Measurements from ENCODE around the gene SH3BGR.

The SH3BGR gene

GRCh38 chr21:39523915-39524314 is 72.1 kb downstream of the SH3BGR start:
- Histone ChIP-seq H3K27me3 (ENCODE audit: control insufficient read depth, insufficient read depth, low read length) (no peaks in the 10 kb centered on the region), H3K9ac (ENCODE audit: low read length) (no peak overlapping the region), H3K4me3 (ENCODE audit: low read length) (no peak overlapping the region), H3K9me3 (ENCODE audit: control insufficient read depth, low read length) (no peaks in the 10 kb centered on the region), H3K36me3 (ENCODE audit: control insufficient read depth, insufficient read depth, low read length) (no peaks in the 10 kb centered on the region), H3K4me1 (ENCODE audit: control insufficient read depth, insufficient read depth, low read length) (peaks cover 49% of the 10 kb centered on the region)

GRCh38 chr21:39525129-39525528 is 73.4 kb downstream of the SH3BGR start:
- Histone ChIP-seq H3K36me3 (ENCODE audit: control insufficient read depth, insufficient read depth, low read length) (no peaks in the 10 kb centered on the region), H3K9ac (ENCODE audit: low read length) (no peak overlapping the region), H3K27me3 (ENCODE audit: control insufficient read depth, insufficient read depth, low read length) (no peaks in the 10 kb centered on the region), H3K4me1 (ENCODE audit: control insufficient read depth, insufficient read depth, low read length) (peaks cover 42% of the 10 kb centered on the region), H3K4me3 (ENCODE audit: low read length) (no peak overlapping the region), H3K9me3 (ENCODE audit: control insufficient read depth, low read length) (no peaks in the 10 kb centered on the region)

- no peak overlapping the region for H3K9ac ChIP-seq (ENCODE audit: low read length)
- H3K9me3 ChIP-seq (ENCODE audit: control insufficient read depth, low read length): no peaks in the 10 kb centered on the region
- no peak overlapping the region for H3K4me3 ChIP-seq (ENCODE audit: low read length)
- no peaks in the 10 kb centered on the region for H3K27me3 ChIP-seq (ENCODE audit: control insufficient read depth, insufficient read depth, low read length)
- peaks cover 42% of the 10 kb centered on the region for H3K4me1 ChIP-seq (ENCODE audit: control insufficient read depth, insufficient read depth, low read length)
- H3K36me3 ChIP-seq (ENCODE audit: control insufficient read depth, insufficient read depth, low read length): no peaks in the 10 kb centered on the region
These were observed 73.8 kb downstream of the SH3BGR start for GRCh38 chr21:39525601-39526000.

- no peak overlapping the region for H3K9ac ChIP-seq (ENCODE audit: low read length)
- no peaks in the 10 kb centered on the region for H3K9me3 ChIP-seq (ENCODE audit: control insufficient read depth, low read length)
- peaks cover 45% of the 10 kb centered on the region for H3K4me1 ChIP-seq (ENCODE audit: control insufficient read depth, insufficient read depth, low read length)
- no peaks in the 10 kb centered on the region for H3K27me3 ChIP-seq (ENCODE audit: control insufficient read depth, insufficient read depth, low read length)
- no peak overlapping the region for H3K4me3 ChIP-seq (ENCODE audit: low read length)
- H3K36me3 ChIP-seq (ENCODE audit: control insufficient read depth, insufficient read depth, low read length): no peaks in the 10 kb centered on the region
These were observed 75.4 kb downstream of the SH3BGR start for GRCh38 chr21:39527067-39527595.

- no peaks in the 10 kb centered on the region for H3K36me3 ChIP-seq (ENCODE audit: control insufficient read depth, insufficient read depth, low read length)
- H3K9me3 ChIP-seq (ENCODE audit: control insufficient read depth, low read length): no peaks in the 10 kb centered on the region
- no peak overlapping the region for H3K4me3 ChIP-seq (ENCODE audit: low read length)
- H3K27me3 ChIP-seq (ENCODE audit: control insufficient read depth, insufficient read depth, low read length): no peaks in the 10 kb centered on the region
- H3K4me1 ChIP-seq (ENCODE audit: control insufficient read depth, insufficient read depth, low read length): peaks cover 40% of the 10 kb centered on the region
- no peak overlapping the region for H3K9ac ChIP-seq (ENCODE audit: low read length)
These were observed 76.1 kb downstream of the SH3BGR start for GRCh38 chr21:39527664-39528381.

GRCh38 chr21:39529026-39529425 is 77.3 kb downstream of the SH3BGR start:
- H3K9me3 ChIP-seq (ENCODE audit: control insufficient read depth, low read length): no peaks in the 10 kb centered on the region
- no peaks in the 10 kb centered on the region for H3K27me3 ChIP-seq (ENCODE audit: control insufficient read depth, insufficient read depth, low read length)

GRCh38 chr21:39531064-39531463 is 79.3 kb downstream of the SH3BGR start:
- Histone ChIP-seq H3K4me3 (ENCODE audit: low read length) (no peak overlapping the region), H3K27me3 (ENCODE audit: control insufficient read depth, insufficient read depth, low read length) (no peaks in the 10 kb centered on the region), H3K4me1 (ENCODE audit: control insufficient read depth, insufficient read depth, low read length) (peaks cover 26% of the 10 kb centered on the region), H3K36me3 (ENCODE audit: control insufficient read depth, insufficient read depth, low read length) (no peaks in the 10 kb centered on the region), H3K9me3 (ENCODE audit: control insufficient read depth, low read length) (no peaks in the 10 kb centered on the region), H3K9ac (ENCODE audit: low read length) (no peak overlapping the region)

More at GRCh38 chr21:39529026-39529425, 77.3 kb downstream of the SH3BGR start:
- no peak overlapping the region for H3K4me3 ChIP-seq (ENCODE audit: low read length)
- H3K36me3 ChIP-seq (ENCODE audit: control insufficient read depth, insufficient read depth, low read length): no peaks in the 10 kb centered on the region
- no peak overlapping the region for H3K9ac ChIP-seq (ENCODE audit: low read length)
- H3K4me1 ChIP-seq (ENCODE audit: control insufficient read depth, insufficient read depth, low read length): peaks cover 29% of the 10 kb centered on the region

- Histone ChIP-seq H3K36me3 (ENCODE audit: control insufficient read depth, insufficient read depth, low read length) (no peaks in the 10 kb centered on the region), H3K4me3 (ENCODE audit: low read length) (no peak overlapping the region), H3K9me3 (ENCODE audit: control insufficient read depth, low read length) (no peaks in the 10 kb centered on the region), H3K9ac (ENCODE audit: low read length) (no peak overlapping the region), H3K27me3 (ENCODE audit: control insufficient read depth, insufficient read depth, low read length) (no peaks in the 10 kb centered on the region), H3K4me1 (ENCODE audit: control insufficient read depth, insufficient read depth, low read length) (peaks cover 24% of the 10 kb centered on the region)
These were observed 80.1 kb downstream of the SH3BGR start for GRCh38 chr21:39531840-39532239.

GRCh38 chr21:39533545-39534380 is 82.0 kb downstream of the SH3BGR start:
- Histone ChIP-seq H3K9me3 (ENCODE audit: control insufficient read depth, low read length) (no peaks in the 10 kb centered on the region), H3K4me3 (ENCODE audit: low read length) (no peak overlapping the region), H3K36me3 (ENCODE audit: control insufficient read depth, insufficient read depth, low read length) (no peaks in the 10 kb centered on the region), H3K4me1 (ENCODE audit: control insufficient read depth, insufficient read depth, low read length) (peaks cover 20% of the 10 kb centered on the region), H3K27me3 (ENCODE audit: control insufficient read depth, insufficient read depth, low read length) (no peaks in the 10 kb centered on the region), H3K9ac (ENCODE audit: low read length) (no peak overlapping the region)

- H3K4me3 ChIP-seq (ENCODE audit: low read length): no peak overlapping the region
- H3K9ac ChIP-seq (ENCODE audit: low read length): no peak overlapping the region
- H3K4me1 ChIP-seq (ENCODE audit: control insufficient read depth, insufficient read depth, low read length): peaks cover 18% of the 10 kb centered on the region
- H3K36me3 ChIP-seq (ENCODE audit: control insufficient read depth, insufficient read depth, low read length): no peaks in the 10 kb centered on the region
- H3K9me3 ChIP-seq (ENCODE audit: control insufficient read depth, low read length): no peaks in the 10 kb centered on the region
- no peaks in the 10 kb centered on the region for H3K27me3 ChIP-seq (ENCODE audit: control insufficient read depth, insufficient read depth, low read length)
These were observed 84.1 kb downstream of the SH3BGR start for GRCh38 chr21:39535646-39536437.

GRCh38 chr21:39536835-39537234 is 85.1 kb downstream of the SH3BGR start:
- Histone ChIP-seq H3K4me1 (ENCODE audit: control insufficient read depth, insufficient read depth, low read length) (peaks cover 18% of the 10 kb centered on the region), H3K36me3 (ENCODE audit: control insufficient read depth, insufficient read depth, low read length) (no peaks in the 10 kb centered on the region), H3K27me3 (ENCODE audit: control insufficient read depth, insufficient read depth, low read length) (no peaks in the 10 kb centered on the region), H3K9me3 (ENCODE audit: control insufficient read depth, low read length) (no peaks in the 10 kb centered on the region), H3K9ac (ENCODE audit: low read length) (no peak overlapping the region), H3K4me3 (ENCODE audit: low read length) (no peak overlapping the region)
